Sigmoid colon (tissue), 7 donors: ENCODE results near the gene PCSK5. TPM values are rescaled to one million over a fixed set of nuclear protein-coding genes. Genes with fewer than 3 reads are reported as not detected.

ENCODE experiments used
- DNase-seq: peaks from one replicate; pipeline ENCODE4 v3.0.0-alpha.2; 2019
- H3K27ac ChIP-seq, 4 donors: fragments of 200-600 bp; sonication (generic); one replicate each; pipeline ENCODE4 v1.5.1; 2016 to 2019; ENCODE audit warnings: mild to moderate bottlenecking in 1 of 4
- H3K27me3 ChIP-seq, 3 donors: fragments of 200-600 bp; sonication (generic); one replicate each; pipeline ENCODE4 v1.5.1; 2019; ENCODE audit warnings: mild to moderate bottlenecking in 1 of 3
- H3K36me3 ChIP-seq, 4 donors: fragments of 200-600 bp; sonication (generic); one replicate each; pipeline ENCODE4 v1.5.1; 2016 to 2019
- H3K4me1 ChIP-seq, 4 donors: fragments of 200-600 bp; sonication (generic); one replicate each; pipeline ENCODE4 v1.5.1; 2017 to 2019
- H3K4me3 ChIP-seq, 4 donors: fragments of 200-600 bp; sonication (generic); one replicate each; pipeline ENCODE4 v1.5.1; 2017 to 2019; ENCODE audit warnings: mild to moderate bottlenecking in 2 of 4, moderate library complexity in 1 of 4
- H3K9me3 ChIP-seq, 4 donors: fragments of 200-600 bp in 3 of 4; sonication (generic) in 3 of 4; one replicate each; pipeline versions ENCODE4 v1.5.1 to v1.6.1; 2013 to 2019
- EP300 ChIP-seq, 4 donors: sonication (generic); formaldehyde crosslinking; IDR thresholded peaks; one replicate each; pipeline ENCODE4 v1.6.1; 2017; ENCODE audit warnings: antibody characterized with exemption in 4 of 4
- POLR2A ChIP-seq, 2 donors: fragments of 450-650 bp; IDR thresholded peaks; one replicate each; pipeline ENCODE4 v1.6.1; 2016; ENCODE audit warnings: antibody characterized with exemption in 2 of 2, mild to moderate bottlenecking in 2 of 2, moderate library complexity in 2 of 2
- POLR2AphosphoS5 ChIP-seq, 4 donors: sonication (generic); formaldehyde crosslinking; IDR thresholded peaks; one replicate each; pipeline ENCODE4 v1.6.1; 2017; ENCODE audit warnings: antibody characterized with exemption in 4 of 4
- WGBS, 2 donors: extraction: QIAGEN DNeasy Blood & Tissue Kit; methylation state at CpG; one replicate each; pipeline ENCODE4 v1.1.7; 2013; 5-methylcytosine and 5-hydroxymethylcytosine counted together
- intact Hi-C: fragments of 100-400 bp; cut with DNase I; formaldehyde crosslinking; loops from one replicate; pipeline ENCODE4 v1.15.1; 2023
- polyA plus RNA-seq, 3 donors: library from polyadenylated mRNA; stranded (reverse); fragments of 200-250 nt; gene quantifications; one replicate each; pipeline ENCODE4 v1.2.3, GENCODE V29; 2013
- total RNA-seq, 4 donors: library from RNA; depleted of rRNA; stranded (reverse); fragments of >200 nt; gene quantifications; one replicate each; pipeline ENCODE4 v1.1.0, GENCODE V29; 2016
- TF ChIP-seq, protein P1 (sequence below), 4 experiments: fragments of 450-650 bp in 3 of 4; fragments of 200-600 bp in 1 of 4; IDR thresholded peaks; one replicate each; pipeline ENCODE4 v1.5.1; 2016 to 2019; ENCODE audit warnings: antibody characterized with exemption in 4 of 4, mild to moderate bottlenecking in 3 of 4, moderate library complexity in 2 of 4
- donor health status: healthy with polysubstance abuse.
- donor health status: Bipolar disorder and iron deficiency.
- donor health status: healthy.

PCSK5 gene
- total and polyA plus RNA-seq, 7 donors, result 2.4 to 23.5 (median 8.4) TPM

DNA sequence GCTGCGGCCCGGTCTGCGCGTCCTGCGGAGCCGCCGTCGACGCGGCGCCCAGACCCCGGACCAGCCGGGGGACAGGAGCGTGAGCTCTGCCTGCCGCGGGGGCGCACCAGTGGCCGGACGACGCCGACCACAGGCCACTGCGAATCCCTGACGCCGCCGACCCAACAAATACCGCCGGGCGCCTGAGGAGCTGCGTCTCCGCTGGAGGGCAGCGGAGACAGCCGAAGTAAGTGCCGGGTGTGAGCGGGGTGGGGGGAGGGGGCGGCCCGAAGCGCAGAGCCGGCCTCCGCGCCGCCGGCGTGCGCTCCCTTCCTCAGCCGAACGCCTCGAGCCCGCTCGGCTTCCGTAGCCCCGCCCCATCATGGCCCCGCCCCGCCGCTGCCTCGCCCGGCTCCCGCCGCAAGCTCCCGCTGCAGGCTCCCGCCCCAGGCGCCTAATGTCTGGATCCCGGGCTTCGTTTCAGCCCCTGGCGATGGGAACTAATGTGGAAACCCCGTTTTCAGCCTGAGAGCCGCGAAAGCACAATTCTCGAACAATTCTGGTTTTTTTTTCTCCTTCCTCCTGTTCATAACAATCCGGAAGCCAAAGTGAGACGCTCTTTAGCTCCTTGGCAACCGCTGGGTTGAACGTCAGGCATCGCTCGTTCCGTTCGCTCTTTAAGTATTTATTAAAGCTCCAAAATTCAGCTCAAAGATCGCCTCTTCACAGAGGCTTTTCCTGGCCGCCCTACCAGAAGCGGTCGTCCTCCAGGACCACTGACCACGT is 503.9 kb downstream of the PCSK5 start, which contains the start of gene RFK:
RFK (minus strand) TSS at position 232 of the 765 bp plus-strand sequence. CDS start 255 bp downstream, outside the sequence.
- Histone ChIP-seq H3K27ac (peak within 1 kb of the TSS; percentile 89 to 97 (median 93)), H3K27me3 (no peaks in the 10 kb centered on the region), H3K36me3 (peaks cover 0 to 16% (median 0%) of the 10 kb centered on the region in 4 donors), H3K4me3 (peak within 1 kb of the TSS; percentile 84 to 97 (median 88)), H3K9me3 (no peaks in the 10 kb centered on the region), H3K4me1 (peaks cover 0 to 22% (median 10%) of the 10 kb centered on the region in 4 donors)
- intact Hi-C loops, result loop anchor here (10.0 kb wide), 2 partner anchors 500 to 1900 kb away; partner anchors contain the start of genes PCSK5 and PSAT1
- TF ChIP-seq POLR2A (IDR thresholded peaks at IDR 0.05), result peak; percentile 59 to 67
- TF ChIP-seq EP300 (IDR thresholded peaks at IDR 0.05), result no peak
- peak; percentile 53 to 84 (median 74) for TF ChIP-seq POLR2AphosphoS5 (IDR thresholded peaks at IDR 0.05)
- TF ChIP-seq, protein P1, sequence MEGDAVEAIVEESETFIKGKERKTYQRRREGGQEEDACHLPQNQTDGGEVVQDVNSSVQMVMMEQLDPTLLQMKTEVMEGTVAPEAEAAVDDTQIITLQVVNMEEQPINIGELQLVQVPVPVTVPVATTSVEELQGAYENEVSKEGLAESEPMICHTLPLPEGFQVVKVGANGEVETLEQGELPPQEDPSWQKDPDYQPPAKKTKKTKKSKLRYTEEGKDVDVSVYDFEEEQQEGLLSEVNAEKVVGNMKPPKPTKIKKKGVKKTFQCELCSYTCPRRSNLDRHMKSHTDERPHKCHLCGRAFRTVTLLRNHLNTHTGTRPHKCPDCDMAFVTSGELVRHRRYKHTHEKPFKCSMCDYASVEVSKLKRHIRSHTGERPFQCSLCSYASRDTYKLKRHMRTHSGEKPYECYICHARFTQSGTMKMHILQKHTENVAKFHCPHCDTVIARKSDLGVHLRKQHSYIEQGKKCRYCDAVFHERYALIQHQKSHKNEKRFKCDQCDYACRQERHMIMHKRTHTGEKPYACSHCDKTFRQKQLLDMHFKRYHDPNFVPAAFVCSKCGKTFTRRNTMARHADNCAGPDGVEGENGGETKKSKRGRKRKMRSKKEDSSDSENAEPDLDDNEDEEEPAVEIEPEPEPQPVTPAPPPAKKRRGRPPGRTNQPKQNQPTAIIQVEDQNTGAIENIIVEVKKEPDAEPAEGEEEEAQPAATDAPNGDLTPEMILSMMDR (IDR thresholded peaks at IDR 0.05), result peak in 2 of 4 experiments; percentile 19 to 54
- peak; percentile 97 for DNase-seq
- WGBS, 2 donors, result 0 to 1% methylated on average over 81 of the region's 81 CpGs

DNA sequence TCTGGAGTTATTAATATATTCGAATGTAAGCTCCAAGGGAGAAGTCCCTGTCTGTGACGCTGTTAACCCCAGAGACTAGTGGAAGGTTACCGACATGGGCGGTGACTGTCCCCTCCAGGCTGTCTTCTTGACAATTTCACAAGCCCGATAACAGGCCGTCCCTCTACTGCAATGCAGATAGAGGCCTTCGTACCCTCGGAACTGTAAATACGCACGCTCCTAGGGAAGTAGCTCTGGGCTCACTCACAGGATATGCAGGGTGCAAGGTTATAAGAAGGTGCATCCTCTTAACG is 504.4 kb downstream of the PCSK5 start:
- TF ChIP-seq EP300 (IDR thresholded peaks at IDR 0.05) (no peak), POLR2AphosphoS5 (IDR thresholded peaks at IDR 0.05) (no peak), POLR2A (IDR thresholded peaks at IDR 0.05) (no peak)
- TF ChIP-seq, protein P1 (IDR thresholded peaks at IDR 0.05), result no peak
- intact Hi-C loops, result loop anchor here (10.0 kb wide), 2 partner anchors 500 to 1900 kb away; partner anchors contain the start of genes PCSK5 and PSAT1
- Histone ChIP-seq H3K4me1 (peaks cover 0 to 22% (median 10%) of the 10 kb centered on the region in 4 donors), H3K9me3 (no peaks in the 10 kb centered on the region), H3K4me3 (peak overlapping the region; percentile 84 to 97 (median 88)), H3K27me3 (no peaks in the 10 kb centered on the region), H3K27ac (peak overlapping the region; percentile 89 to 97 (median 93)), H3K36me3 (peaks cover 0 to 12% (median 0%) of the 10 kb centered on the region in 4 donors)
- 0% methylated on average over 11 of the region's 11 CpGs for WGBS, 2 donors
- DNase-seq, result peak; percentile 79

DNA sequence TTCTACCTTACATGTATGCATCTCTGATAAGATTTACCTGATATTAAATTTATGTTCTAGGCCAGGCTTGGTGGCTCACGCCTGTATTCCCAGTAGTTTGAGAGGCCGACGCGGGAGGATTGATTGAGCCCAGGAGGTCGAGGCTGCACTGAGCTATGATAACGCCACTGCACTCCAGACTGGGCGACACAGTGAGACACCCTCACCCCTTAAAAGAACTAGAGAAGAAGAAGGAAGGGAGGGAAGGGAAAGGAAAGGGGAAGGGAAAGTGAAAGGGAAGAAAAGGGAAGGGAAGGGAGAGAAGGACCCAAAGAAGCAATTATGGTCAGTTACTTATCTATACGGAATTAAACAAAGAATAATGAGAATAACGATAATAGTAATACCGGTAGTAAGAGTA is 504.9 kb downstream of the PCSK5 start:
- H3K27ac ChIP-seq, result peak overlapping the region; percentile 89 to 97 (median 93)
- peak overlapping the region in 3 of 4 donors; percentile 84 to 97 (median 90) for H3K4me3 ChIP-seq
- H3K4me1 ChIP-seq, result peaks cover 0 to 22% (median 10%) of the 10 kb centered on the region in 4 donors
- TF ChIP-seq POLR2AphosphoS5 (IDR thresholded peaks at IDR 0.05) (no peak), EP300 (IDR thresholded peaks at IDR 0.05) (no peak), POLR2A (IDR thresholded peaks at IDR 0.05) (no peak)
- TF ChIP-seq, protein P1 (IDR thresholded peaks at IDR 0.05), result no peak
- DNase-seq, result no peak
- H3K9me3 ChIP-seq, result no peaks in the 10 kb centered on the region
- H3K27me3 ChIP-seq, result no peaks in the 10 kb centered on the region
- intact Hi-C loops, result loop anchor here (10.0 kb wide), 2 partner anchors 501 to 1899 kb away; partner anchors contain the start of genes PCSK5 and PSAT1
- peaks cover 0 to 12% (median 0%) of the 10 kb centered on the region in 4 donors for H3K36me3 ChIP-seq
- 40 to 69% methylated on average over 10 of the region's 10 CpGs for WGBS, 2 donors

DNA sequence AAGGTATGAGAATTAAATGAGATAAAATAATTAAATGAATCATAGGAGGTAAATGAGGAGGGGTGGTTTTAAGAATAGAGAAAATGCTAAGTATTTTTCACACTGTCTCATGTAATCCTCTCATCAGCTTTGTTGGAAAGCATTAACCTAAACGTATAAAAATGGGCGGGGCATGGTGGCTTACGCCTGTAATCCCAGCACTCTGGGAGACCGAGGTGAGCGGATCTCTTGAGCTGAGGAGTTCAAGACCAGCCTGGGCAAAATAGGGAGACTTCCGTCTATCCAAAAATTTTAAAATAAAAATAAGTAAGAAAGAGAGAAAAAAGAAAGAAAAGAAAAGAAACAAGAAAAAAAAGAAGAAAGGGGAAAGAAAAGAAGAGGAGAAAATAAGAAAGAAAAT is 505.7 kb downstream of the PCSK5 start:
- intact Hi-C loops, result loop anchor here (10.0 kb wide), 2 partner anchors 501 to 1899 kb away; partner anchors contain the start of genes PCSK5 and PSAT1
- H3K27ac ChIP-seq, result no peak overlapping the region
- H3K9me3 ChIP-seq, result no peaks in the 10 kb centered on the region
- peaks cover 0 to 22% (median 10%) of the 10 kb centered on the region in 4 donors for H3K4me1 ChIP-seq
- TF ChIP-seq EP300 (IDR thresholded peaks at IDR 0.05) (no peak), POLR2A (IDR thresholded peaks at IDR 0.05) (no peak), POLR2AphosphoS5 (IDR thresholded peaks at IDR 0.05) (no peak)
- TF ChIP-seq, protein P1 (IDR thresholded peaks at IDR 0.05), result no peak
- 70 to 90% methylated on average over 6 of the region's 6 CpGs for WGBS, 2 donors
- no peaks in the 10 kb centered on the region for H3K27me3 ChIP-seq
- no peak overlapping the region for H3K4me3 ChIP-seq
- no peak for DNase-seq
- peaks cover 0 to 10% (median 0%) of the 10 kb centered on the region in 4 donors for H3K36me3 ChIP-seq
